Measurements from ENCODE around the gene CSMD2.

CSMD2 gene

DNA sequence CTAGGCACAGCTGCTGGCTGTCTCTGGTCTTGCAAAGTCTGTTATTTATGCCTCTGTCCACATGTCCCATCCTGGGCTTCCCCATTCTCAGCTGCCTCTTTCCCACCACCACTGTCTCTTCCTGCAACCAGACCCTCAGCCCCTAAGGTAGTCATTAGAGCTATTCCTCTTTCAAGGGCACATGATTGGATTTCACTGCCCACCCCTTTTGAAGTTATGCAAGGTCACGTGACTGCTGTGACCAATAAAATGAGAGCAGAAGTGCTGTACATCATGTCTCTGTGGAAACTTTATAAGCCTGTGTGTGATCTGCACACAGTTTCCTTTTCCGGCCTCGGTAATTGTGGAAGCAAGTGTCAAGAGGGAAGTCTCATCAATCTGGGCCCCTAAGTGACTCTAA lies 437.7 kb downstream of the CSMD2 start:
- no peak for DNase-seq

DNA sequence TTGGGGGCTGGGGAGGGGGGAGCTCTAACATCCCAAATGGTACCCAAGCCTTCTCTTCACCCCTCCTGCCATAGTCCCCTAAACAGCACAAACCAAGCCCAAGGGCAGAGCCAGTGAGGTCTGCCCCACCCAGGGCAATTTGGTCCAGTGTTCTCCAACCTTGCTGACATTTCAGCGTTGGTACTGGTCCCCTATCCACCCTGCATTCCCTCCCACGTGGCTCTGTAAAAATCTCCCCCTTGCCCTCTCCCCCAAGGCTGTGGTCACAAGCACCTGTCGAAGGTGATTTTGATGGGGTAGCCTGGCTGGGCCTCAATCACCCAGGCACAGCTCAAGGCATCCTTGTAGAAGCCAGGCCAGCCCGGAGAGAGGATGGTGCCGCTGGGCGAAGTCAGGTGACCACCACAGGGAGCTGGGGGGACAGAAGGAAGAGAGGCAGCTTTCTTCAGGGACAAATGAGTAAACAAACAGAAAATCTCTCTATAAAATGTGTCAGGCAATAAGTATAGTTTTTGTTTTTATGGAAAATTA lies 438.7 kb downstream of the CSMD2 start:
- DNase-seq = no peak

DNA sequence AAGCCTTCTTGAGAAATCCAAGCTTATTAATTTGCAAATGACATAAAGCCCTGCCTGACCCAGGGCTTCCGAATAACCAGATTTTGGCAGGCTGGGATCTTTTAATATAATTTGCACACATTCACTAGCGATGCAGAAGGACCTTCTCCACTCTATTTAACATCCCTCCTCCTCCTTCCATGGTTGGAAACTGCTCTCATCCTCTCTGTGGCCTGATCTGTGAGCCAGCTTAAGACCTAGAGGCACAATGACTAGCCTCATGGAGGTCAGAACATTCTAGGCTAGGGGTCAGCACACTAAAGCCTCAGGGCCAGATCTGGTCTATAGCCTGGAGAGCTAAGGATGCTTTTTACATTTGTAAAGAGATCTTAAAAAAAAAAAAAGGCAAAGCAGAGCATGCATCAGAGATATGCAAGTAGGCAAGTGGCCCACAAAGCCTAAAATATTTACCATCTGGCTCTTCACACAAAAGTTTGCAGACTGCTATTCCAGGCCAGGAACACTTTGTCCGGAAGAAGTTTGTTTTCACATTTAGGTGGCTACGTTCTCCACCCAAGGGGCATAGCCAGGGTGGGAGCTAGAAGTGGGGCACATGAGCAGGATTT lies 439.4 kb downstream of the CSMD2 start:
- no peak for DNase-seq

DNA sequence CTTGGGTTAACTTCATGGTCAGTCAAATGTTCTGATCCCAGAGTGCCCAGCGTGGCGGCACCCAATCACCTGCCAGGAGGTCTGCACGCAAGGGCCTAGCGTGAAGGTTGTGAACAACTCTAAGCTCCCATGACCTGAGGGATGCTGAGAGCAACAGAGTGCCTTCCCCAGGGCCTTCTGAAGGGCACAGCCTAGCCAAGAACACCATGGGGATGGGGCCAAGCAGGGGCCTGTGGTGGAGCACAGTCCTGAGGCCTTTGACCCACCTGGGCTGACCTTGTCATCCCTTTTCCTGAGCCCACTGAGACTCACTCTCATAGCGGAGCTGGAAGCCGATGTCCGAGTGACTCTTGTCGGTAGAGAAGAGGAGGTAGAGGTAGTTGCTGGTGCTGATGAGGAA lies 440.0 kb downstream of the CSMD2 start:
- no peak for DNase-seq

DNA sequence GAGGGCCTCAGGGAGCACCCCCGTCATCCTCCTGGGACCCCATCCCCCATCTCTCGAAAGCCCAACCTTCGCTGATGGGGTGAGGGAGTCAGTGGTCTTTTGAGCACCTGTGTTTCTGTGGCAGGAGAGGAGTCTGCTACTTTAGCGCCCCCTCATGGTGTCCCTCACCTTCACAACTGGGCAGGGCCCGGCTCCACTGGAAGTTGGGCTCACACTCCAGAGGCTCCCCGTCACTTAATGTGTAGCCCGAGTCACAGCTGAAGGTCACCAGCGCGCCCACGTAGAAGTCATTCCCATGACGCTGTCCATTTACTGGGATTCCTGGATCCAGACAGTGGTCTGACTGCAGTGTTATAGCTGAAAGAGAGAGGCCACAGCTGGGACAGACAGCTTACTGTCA lies 440.7 kb downstream of the CSMD2 start:
- DNase-seq = no peak

DNA sequence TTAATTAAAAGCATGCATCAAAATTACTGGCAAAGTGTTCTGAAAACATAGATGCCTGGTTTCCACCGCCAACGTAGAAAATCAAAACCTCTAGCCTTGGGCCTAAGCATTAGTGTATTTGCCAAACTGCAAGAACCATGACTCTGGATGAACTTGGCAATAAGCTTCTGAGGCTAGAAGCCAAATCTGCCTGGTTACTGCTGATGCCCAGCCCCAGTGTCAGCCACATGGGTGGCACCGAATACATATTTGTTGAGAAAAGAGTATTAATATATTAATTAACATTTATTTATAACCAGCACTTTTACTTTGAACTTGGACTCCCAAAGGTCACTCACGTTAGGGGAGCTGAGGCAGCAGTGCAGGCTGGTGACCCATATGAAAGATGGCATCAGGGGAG lies 441.8 kb downstream of the CSMD2 start:
- no peak for DNase-seq

DNA sequence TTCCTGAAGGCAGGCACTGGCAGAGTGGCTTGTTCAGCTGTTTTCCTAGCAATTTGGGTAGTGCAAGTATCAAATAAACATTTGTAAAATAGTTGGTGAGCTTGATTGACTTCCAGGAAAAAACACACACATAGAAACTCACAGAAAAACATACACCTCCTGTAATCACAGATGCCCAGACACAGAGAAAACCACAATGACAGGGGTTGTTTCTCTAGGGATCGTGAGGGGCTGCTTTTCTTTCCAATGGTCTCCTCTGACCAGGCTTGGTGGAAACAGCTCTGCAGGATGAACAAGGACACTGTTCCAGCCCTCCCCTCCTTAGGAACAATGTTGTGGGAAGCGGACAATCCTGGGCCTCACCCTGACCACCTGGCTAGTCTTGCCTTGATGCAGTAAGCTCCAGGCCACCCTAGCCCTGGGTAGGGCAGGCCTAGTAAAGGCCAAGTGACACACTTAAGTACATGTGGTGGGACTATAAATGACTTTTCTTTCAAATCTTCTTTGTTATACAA lies 443.7 kb downstream of the CSMD2 start:
- DNase-seq = no peak

DNA sequence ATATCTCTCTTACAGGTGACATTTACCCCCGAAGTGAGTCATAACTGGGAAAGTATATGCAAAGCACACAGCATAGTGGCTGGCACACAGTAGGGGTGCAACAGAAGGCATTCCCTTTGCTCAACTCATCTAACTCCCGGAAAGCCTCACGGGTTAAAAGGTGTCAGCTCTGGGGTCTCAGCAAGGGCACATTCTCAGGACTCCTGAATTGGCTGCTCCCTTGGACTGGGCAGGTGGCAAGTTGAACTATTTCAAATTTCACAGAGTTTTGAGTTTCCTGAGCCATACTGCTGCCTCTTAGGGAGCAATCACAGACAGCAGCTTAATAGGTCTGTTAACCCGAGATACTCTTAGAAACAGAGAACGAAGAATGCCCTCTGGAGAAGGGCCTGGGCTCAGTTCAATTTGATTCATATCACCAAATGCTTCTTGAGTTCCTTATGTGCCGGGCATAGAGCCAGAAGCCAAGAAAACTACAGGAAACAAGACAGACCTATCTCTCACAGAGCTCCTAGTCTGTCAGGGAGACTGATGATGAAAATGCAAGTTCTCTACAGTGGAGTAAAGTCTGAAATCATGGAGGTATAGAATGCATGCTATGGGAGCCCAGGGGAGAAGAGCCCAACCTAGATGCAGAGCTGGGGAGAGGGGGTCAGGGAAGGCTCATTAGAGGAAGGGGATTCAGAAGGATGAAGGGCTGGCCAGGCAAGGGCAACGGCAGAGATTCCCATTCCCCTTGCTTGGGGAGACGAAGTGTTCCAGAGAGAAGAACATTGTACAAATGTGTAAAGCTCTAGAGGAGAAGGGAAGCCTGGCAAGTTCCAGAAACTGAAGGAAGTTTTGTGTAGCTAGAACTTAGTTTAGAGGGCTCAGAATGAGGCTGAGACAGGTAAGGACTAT lies 445.0 kb downstream of the CSMD2 start:
- DNase-seq = no peak

DNA sequence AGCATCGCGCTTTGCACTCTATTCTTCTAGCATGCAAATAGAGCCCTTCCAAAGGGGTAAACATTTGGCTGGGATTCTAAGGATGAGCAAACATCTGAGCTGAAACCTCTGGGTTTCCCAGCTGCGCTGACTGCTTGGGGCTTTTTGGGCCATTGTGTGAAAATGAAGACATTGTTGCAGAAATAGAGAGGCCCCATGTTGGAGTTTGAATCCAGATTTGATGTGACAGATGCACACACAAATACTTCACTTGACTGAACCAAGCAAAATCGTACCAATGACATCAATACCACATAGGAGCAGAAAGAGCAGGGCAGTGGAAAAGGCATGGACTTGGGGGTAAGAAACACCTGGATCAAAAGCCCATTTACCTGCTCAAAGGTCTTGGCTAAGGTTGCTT lies 445.7 kb downstream of the CSMD2 start:
- no peak for DNase-seq

DNA sequence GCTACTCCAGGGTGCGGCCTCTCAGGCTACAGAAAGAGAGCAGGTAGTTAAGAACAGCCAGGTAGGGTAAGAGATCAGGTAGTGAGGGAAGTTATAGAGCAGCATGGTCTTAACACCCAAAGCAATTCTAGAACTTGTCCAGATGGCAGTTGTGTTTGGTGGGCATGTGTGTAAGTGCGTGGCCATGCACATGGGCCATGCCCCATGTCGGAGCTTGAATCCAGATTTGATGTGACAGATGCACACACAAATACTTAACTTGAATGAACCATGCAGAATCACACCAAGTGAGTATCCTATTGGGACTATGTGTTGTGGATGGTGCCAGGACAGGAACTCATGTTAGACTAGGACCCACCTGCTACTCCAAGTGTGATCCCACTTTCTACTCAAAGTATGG lies 446.8 kb downstream of the CSMD2 start:
- no peak for DNase-seq

DNA sequence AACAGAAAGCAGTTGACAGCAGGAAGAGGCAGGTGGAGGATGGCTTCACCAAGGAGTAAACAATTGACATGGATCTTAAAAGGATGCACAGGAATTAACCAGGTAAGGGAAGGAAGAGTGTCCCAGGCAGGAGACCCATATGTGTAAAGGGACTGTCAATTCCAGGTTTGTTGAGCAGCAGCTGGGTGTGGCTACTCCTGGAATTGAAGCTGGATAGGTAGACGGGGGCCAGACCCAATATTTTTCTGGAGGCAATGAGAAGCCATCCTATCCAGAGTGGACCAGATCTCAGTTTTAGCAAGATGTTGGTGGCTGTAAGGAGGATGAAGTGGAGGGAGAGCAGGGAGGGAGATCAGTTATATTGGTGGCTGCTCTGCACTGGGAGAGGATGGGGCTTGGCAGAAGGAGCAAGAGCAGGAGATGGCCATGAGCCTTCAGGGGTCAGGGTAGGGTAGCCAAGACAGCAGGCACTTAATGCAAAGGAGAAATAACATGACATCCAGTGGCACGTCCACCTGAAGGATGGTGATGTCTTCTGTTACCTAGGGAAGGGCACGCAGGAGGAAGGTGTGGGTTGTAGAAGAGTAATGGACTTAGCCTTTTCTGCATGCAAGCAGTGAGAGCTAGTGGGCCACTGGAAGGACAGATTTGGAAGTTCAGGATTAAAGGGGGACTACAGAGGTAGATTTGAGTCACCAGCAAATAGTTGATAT lies 447.9 kb downstream of the CSMD2 start:
- no peak for DNase-seq

DNA sequence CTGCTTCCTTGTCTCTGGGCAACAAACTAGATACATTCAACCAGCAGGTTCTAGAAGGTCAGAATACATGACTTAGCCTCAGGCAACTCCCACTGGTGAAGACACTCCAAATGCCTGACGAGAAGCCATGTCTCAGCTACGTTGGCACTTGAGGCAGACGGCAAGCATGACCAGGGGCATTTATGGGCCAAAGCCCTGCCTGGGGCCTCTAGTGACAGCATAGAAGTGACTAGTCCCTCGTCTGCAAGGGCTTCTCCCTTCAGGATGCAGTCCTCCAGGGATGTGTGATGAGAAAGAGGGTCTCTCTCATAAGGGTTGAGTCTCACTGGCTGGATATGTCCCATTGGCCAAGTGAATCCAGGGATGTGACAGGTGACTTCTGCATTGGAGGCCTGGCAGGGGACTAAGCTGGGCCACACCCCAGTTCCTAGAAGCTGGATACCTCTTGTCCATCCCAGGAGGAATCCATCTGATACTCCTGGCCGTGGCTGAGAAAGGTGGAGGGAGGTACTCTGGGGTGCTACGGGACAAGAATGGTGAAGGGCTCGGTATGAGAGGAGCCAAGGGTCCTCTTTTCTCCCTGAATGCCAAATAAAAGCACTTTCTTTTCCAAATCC lies 449.7 kb downstream of the CSMD2 start:
- no peak for DNase-seq

DNA sequence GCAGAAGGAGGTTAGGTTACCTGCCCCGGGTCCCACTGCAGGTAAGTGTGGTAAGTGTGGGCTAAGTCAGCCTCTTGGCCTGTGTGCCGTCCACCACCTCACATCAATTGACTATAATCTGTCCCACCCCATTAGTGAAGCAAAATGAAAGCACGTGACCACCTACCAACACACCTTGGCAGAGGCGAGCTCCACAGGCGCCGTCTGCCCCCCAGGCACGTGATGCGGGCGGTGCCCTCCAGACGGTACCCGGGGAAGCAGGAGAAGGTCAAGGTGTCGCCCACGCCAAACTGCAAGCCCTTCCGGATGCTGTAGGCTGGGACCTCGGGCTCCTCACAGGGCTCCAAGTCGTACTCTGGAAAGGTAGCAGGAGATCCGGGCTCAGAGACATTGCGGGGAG lies 450.6 kb downstream of the CSMD2 start:
- DNase-seq = no peak

DNA sequence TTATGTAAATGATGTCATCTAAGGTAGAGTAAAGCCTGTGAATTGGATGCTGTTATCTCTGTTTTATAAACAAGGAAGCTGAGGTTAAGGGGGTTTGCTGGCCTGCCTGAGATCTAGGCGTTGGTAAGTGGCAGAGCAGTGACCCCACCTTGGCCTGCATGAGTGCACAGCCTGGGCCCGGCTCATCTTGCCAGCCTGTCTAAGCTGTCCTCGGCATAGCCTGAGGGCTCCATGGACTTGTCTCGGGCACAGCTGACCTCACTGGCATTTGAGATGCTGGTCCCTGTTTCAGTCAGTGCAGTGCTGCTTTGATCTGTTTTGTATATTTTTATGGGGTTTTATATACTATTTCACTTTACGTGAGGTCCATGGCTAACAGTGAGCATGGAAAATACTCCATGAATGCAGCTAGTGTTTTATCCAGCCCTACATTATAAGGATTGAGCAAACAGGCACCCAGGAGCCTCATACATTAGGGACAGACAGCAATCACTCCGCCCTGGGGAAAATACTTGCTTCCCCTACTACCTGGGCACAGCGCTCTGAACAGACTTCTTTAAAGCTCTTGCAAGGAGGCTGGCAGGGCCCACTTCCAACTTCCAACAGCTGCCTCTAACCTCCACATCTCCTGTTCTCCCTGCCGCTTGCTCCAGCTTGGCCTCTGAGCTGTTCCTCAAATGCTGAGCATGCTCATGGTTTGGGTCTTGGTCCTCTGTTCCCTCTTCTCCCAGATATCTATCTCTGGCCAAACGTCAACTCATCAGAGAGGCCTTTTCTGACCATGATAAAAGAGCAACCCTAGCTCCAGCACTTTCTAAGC lies 451.8 kb downstream of the CSMD2 start:
- DNase-seq = no peak

DNA sequence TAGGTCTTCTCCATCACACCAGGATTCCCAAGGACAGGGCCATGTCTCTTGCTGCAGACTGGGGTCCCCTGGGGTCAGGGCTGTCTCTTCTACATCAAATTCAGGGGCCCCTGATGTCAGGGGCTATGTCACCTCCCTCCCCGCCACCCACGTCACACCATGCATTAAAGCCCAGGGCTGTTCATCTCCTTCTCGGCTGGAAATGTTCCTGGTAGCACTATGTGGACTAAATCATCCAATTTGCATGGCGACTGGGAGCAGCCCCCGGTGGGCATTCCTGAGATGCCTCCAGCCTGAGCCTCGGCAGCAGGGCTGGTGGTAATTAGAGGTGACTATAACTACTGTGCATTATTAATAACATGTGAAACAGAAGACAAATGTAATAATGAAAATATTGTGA lies 452.8 kb downstream of the CSMD2 start:
- no peak for DNase-seq

DNA sequence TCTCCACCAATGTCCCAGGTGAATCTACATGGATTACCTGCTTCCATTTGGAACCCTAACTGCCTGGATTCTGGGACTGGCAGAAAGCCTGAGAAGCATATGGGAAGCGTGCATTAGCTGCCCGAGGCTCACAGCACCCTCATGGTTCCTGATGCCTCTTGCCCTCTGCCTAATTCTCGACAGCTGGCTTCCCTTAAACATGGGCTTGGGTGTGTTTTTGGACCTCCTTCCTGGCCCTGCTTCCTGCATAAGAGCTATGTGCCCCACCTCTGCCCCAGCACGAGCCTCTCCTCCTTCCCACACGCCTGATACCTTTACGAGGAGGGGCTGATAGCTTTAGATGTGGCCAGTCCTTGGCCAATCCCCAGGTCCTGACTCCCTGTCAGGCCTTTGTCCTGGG lies 453.5 kb downstream of the CSMD2 start:
- no peak for DNase-seq

DNA sequence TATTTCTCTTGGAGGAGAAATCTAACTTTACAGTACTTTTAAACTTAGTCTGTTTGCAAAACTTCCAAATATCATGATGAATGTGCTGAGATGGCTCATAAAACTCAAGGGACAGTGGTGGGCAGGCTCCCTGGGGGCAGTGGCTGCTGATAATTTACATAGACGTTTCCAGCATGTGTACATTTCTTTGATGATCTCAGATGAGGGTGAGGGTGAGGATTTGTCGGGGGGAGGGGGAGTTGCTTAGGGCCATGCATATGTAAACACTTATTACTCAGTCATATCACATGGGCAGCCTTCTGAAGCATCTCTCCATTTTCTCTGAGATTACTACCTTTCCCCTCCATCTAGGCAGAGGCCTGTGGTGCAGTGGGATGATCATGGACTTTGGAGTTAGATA lies 454.1 kb downstream of the CSMD2 start:
- no peak for DNase-seq

DNA sequence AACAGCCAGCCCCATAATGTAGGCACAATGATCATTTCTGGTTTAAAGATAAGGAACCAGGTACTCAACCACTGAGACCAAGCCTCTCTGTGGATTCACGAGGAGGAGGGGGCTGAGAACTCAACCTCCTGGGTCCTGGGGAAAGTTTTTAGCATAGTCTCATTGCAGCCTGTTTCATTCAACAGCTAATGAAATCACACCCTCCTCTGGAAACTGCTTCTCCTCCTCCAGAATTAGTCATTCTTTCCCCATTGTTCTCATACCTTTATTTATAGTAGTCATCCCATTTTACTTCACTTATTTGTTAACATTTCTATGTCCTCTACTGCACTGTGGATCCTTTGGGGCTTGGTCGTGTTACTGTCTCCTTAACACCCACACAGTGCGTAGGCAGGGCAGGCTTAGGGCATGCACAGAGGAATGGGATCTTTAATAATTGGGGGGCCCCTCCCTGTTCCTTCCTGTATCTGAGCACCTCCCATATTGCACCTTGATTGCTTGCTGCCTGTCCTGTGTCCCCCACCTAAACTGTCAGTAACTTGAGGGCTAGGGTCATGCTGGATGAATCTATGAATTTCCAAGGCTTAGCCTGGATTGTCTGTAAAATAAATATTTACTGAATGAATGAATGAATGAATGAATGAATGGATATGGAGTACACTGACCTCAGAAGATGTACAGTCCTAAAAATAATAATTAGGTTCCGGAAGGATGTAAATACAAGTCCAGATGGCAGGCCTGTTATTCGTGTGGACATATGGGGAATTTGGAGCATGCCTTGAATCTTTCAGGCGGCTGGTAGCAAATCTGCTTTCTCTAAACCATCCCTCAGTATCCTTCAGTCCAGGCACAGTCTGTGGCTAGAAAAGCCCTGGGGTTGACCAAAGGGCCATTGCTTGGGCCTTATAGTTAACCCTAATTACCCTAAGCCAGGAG lies 455.0 kb downstream of the CSMD2 start:
- DNase-seq = no peak

DNA sequence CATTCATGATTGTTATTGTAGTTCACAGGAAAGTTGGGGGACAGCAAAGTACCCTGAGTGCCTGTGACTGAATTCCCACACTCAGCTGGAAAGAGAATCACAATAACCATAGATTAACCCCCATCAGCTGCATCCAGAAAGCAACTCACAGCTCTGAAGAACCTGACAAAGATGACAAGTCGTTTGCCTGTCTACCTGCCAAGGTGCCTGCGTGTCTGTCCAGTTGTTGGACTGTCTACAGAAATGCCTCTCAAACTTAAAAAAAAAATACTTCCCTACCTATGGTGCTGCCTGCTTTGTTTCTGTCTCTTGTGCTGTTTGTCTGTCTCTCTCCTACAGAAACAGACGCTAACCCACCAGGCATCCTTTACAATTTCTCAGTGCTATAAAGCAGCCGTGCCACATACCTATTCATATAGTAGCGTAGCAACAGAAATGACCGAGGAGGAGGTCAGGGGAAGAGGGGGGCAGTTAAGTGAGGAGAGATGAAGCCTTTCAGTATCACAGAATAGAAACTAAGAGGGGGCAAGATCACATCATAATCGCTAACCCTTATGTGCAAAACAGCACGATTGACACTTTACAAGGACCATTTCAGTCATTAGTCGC lies 455.8 kb downstream of the CSMD2 start:
- no peak for DNase-seq

DNA sequence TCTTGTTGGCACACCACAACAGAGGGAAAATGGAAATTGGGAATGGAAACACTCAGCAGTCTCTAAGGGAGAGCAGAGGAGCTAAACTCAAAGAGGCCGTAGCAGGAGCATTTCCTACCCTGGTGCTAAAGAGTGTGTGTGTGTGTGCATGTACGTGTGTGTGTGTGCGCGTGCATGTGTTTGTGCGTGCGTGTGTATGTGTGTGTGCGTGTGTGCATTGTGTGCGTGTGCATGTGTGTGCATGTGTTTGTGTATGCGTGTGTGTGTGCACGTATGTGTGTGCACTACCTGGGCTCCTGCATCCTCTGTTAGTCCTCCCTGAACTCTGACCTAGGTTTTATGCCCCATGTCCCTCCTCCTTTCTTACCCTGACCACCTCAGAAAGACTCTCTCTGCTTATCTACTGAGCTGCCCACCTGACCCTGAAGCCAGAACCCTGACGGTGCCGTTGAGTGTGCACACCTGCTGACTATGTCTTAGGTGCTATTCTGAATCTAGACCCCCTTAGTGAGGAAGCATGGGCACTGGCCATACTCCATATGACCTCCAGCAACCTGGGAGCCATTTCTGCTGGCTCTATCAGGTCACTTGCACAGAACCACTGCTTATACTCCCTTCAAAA lies 458.3 kb downstream of the CSMD2 start:
- DNase-seq = no peak

Measured in GF-D8 (cell line).